CD8-positive, alpha-beta memory T cell (primary cell): ENCODE data around the gene TMIGD1. TPM values are rescaled to one million over a fixed set of nuclear protein-coding genes. Genes with fewer than 3 reads are reported as not detected.

Source experiments
- CTCF ChIA-PET: fragments of 350-600 bp; sonication (Branson Sonifier 250); formaldehyde crosslinking; loops from one replicate; lab custom pipeline; 2021; ENCODE audit warnings: antibody characterized with exemption; lab: Charles Lee
- POLR2A ChIA-PET: fragments of 350-600 bp; sonication (Branson Sonifier 250); formaldehyde crosslinking; loops from one replicate; lab custom pipeline; 2021; ENCODE audit warnings: antibody characterized with exemption; lab: Charles Lee
- DNase-seq, 5 donors: peaks; one replicate each; pipeline versions ENCODE4 v3.0.0 to v3.0.0-alpha.2; 2020 to 2022; ENCODE audit warnings: mixed read lengths in 1 of 5
- H3K27ac ChIP-seq: one replicate; pipeline ENCODE4 v1.7.0; 2013; ENCODE audit warnings: low read depth, mild to moderate bottlenecking, low read length, moderate library complexity
- H3K27me3 ChIP-seq: 2 replicates; pipeline ENCODE4 v1.7.0; 2013; ENCODE audit warnings: low read length, mild to moderate bottlenecking; ENCODE audit not compliant: insufficient read depth, poor library complexity, severe bottlenecking
- H3K36me3 ChIP-seq: 2 replicates; pipeline ENCODE4 v1.7.0; 2013; ENCODE audit warnings: mild to moderate bottlenecking, low read length, moderate library complexity; ENCODE audit not compliant: insufficient read depth
- H3K4me1 ChIP-seq: 2 replicates; pipeline ENCODE4 v1.7.0; 2013; ENCODE audit warnings: mild to moderate bottlenecking, low read length, moderate library complexity; ENCODE audit not compliant: insufficient read depth
- H3K4me3 ChIP-seq: 2 replicates; pipeline ENCODE4 v1.7.0; 2013; ENCODE audit warnings: mild to moderate bottlenecking, low read length
- H3K9me3 ChIP-seq: 2 replicates; pipeline ENCODE4 v1.7.0; 2013; ENCODE audit warnings: mild to moderate bottlenecking, low read length
- H3K27ac Mint-ChIP-seq, 8 donors: one replicate each; pipeline ENCODE4 v1.8.0; 2020 to 2021; ENCODE audit warnings: mixed read lengths in 8 of 8, mild to moderate bottlenecking in 6 of 8, inconsistent platforms in 3 of 8, moderate library complexity in 3 of 8
- H3K27me3 Mint-ChIP-seq, 2 donors: one replicate each; pipeline ENCODE4 v1.8.0; 2020 to 2021; ENCODE audit warnings: mixed read lengths in 2 of 2, mild to moderate bottlenecking in 1 of 2, moderate library complexity in 1 of 2
- H3K36me3 Mint-ChIP-seq, 3 donors: one replicate each; pipeline ENCODE4 v1.8.0; 2020 to 2021; ENCODE audit warnings: mixed read lengths in 3 of 3, inconsistent platforms in 1 of 3, mild to moderate bottlenecking in 1 of 3
- H3K4me1 Mint-ChIP-seq, 3 donors: one replicate each; pipeline ENCODE4 v1.8.0; 2020 to 2021; ENCODE audit warnings: mixed read lengths in 3 of 3, inconsistent platforms in 1 of 3, mild to moderate bottlenecking in 1 of 3
- H3K4me3 Mint-ChIP-seq, 7 donors: one replicate each; pipeline ENCODE4 v1.8.0; 2020 to 2021; ENCODE audit warnings: mixed read lengths in 7 of 7, mild to moderate bottlenecking in 6 of 7, moderate library complexity in 4 of 7, inconsistent platforms in 2 of 7
- H3K9me3 Mint-ChIP-seq, 5 donors: one replicate each; pipeline ENCODE4 v1.8.0; 2020 to 2022; ENCODE audit warnings: mixed read lengths in 5 of 5, mild to moderate bottlenecking in 3 of 5, moderate library complexity in 2 of 5, inconsistent platforms in 1 of 5
- polyA plus RNA-seq: library from polyadenylated mRNA; unstranded; fragments of 300-500 nt; fragmentation: Illumina TruSeq; gene quantifications from one replicate; pipeline ENCODE4 v1.2.3, GENCODE V29; 2021
- total RNA-seq, 2 experiments: library from RNA; stranded (reverse); gene quantifications; one replicate each; pipeline ENCODE4 v1.2.3, GENCODE V29; 2021

The TMIGD1 gene
- total and polyA plus RNA-seq, 3 experiments from 2014 or later, result not detected

- no peaks in the 10 kb centered on the region for H3K36me3 ChIP-seq
- no peak overlapping the region for H3K27ac ChIP-seq
- no peaks in the 10 kb centered on the region for H3K4me1 ChIP-seq
- no peaks in the 10 kb centered on the region for H3K27me3 ChIP-seq
- CTCF ChIA-PET, result interaction anchor here (1.8 kb wide), 1 partner anchor 25 kb away, joined by 7 read pairs; no protein-coding TSS in a partner anchor
- Mint-ChIP-seq H3K27me3 (peaks cover 0 to 3% of the 10 kb centered on the region in 2 donors), H3K4me3 (no peak overlapping the region), H3K4me1 (no peaks in the 10 kb centered on the region), H3K9me3 (no peaks in the 10 kb centered on the region), H3K27ac (peak overlapping the region in 1 of 8 donors; percentile 85), H3K36me3 (no peaks in the 10 kb centered on the region)
- no peak for DNase-seq
- no peaks in the 10 kb centered on the region for H3K9me3 ChIP-seq
- H3K4me3 ChIP-seq, result no peak overlapping the region
- POLR2A ChIA-PET, result no interaction called here
These were observed 24.3 kb downstream of the TMIGD1 start for GRCh38 chr17:30309591-30309990.

- Histone ChIP-seq H3K27me3 (no peaks in the 10 kb centered on the region), H3K9me3 (no peaks in the 10 kb centered on the region), H3K36me3 (no peaks in the 10 kb centered on the region), H3K4me3 (no peak overlapping the region), H3K27ac (no peak overlapping the region), H3K4me1 (no peaks in the 10 kb centered on the region)
- Mint-ChIP-seq H3K27me3 (peaks cover 0 to 3% of the 10 kb centered on the region in 2 donors), H3K9me3 (no peaks in the 10 kb centered on the region), H3K4me3 (no peak overlapping the region), H3K36me3 (no peaks in the 10 kb centered on the region), H3K4me1 (no peaks in the 10 kb centered on the region), H3K27ac (no peak overlapping the region)
- DNase-seq, result no peak
- ChIA-PET POLR2A (no interaction called here), CTCF (interaction anchor here (1.8 to 2.3 kb wide), 2 partner anchors 27 to 28 kb away, joined by 7 read pairs; no protein-coding TSS in a partner anchor)
These were observed 25.5 kb downstream of the TMIGD1 start for GRCh38 chr17:30308406-30308805.

GRCh38 chr17:30304778-30305177, 29.1 kb downstream of the TMIGD1 start:
- ChIA-PET CTCF (interaction anchor here (1.9 kb wide), 1 partner anchor 31 kb away, joined by 4 read pairs; no protein-coding TSS in a partner anchor), POLR2A (interaction anchor here (0.7 kb wide), 1 partner anchor 20 kb away, joined by 4 read pairs; no protein-coding TSS in a partner anchor)
- peaks cover 0 to 7% (median 2%) of the 10 kb centered on the region in 3 donors for H3K4me1 Mint-ChIP-seq

GRCh38 chr17:30302241-30302640, 31.6 kb downstream of the TMIGD1 start:
- Histone ChIP-seq H3K36me3 (no peaks in the 10 kb centered on the region), H3K4me3 (no peak overlapping the region), H3K27me3 (no peaks in the 10 kb centered on the region), H3K4me1 (no peaks in the 10 kb centered on the region), H3K9me3 (no peaks in the 10 kb centered on the region), H3K27ac (no peak overlapping the region)
- Mint-ChIP-seq H3K9me3 (peaks cover 0 to 3% (median 0%) of the 10 kb centered on the region in 5 donors), H3K4me3 (peak overlapping the region in 1 of 7 donors; percentile 11), H3K4me1 (peaks cover 0 to 11% (median 2%) of the 10 kb centered on the region in 3 donors), H3K27ac (no peak overlapping the region), H3K36me3 (no peaks in the 10 kb centered on the region), H3K27me3 (peaks cover 2 to 3% of the 10 kb centered on the region in 2 donors)
- ChIA-PET POLR2A (no interaction called here), CTCF (no interaction called here)
- no peak for DNase-seq

More at GRCh38 chr17:30304778-30305177, 29.1 kb downstream of the TMIGD1 start:
- H3K27me3 ChIP-seq, result no peaks in the 10 kb centered on the region
- Mint-ChIP-seq H3K4me3 (no peak overlapping the region), H3K27me3 (peaks cover 0 to 3% of the 10 kb centered on the region in 2 donors), H3K27ac (no peak overlapping the region), H3K9me3 (peaks cover 0 to 3% (median 0%) of the 10 kb centered on the region in 5 donors), H3K36me3 (no peaks in the 10 kb centered on the region)
- no peaks in the 10 kb centered on the region for H3K36me3 ChIP-seq
- no peak for DNase-seq
- H3K9me3 ChIP-seq, result no peaks in the 10 kb centered on the region
- H3K4me1 ChIP-seq, result no peaks in the 10 kb centered on the region
- no peak overlapping the region for H3K27ac ChIP-seq
- H3K4me3 ChIP-seq, result no peak overlapping the region

- H3K27me3 ChIP-seq, result no peaks in the 10 kb centered on the region
- H3K27ac ChIP-seq, result no peak overlapping the region
- Mint-ChIP-seq H3K27ac (peak overlapping the region in 2 of 8 donors; percentile 18 to 21), H3K4me1 (peaks cover 0 to 11% (median 2%) of the 10 kb centered on the region in 3 donors), H3K9me3 (peaks cover 0 to 3% (median 0%) of the 10 kb centered on the region in 5 donors), H3K27me3 (peaks cover 2% of the 10 kb centered on the region in 2 donors), H3K4me3 (no peak overlapping the region), H3K36me3 (no peaks in the 10 kb centered on the region)
- POLR2A ChIA-PET, result no interaction called here
- DNase-seq, result no peak
- H3K4me3 ChIP-seq, result no peak overlapping the region
- no peaks in the 10 kb centered on the region for H3K9me3 ChIP-seq
- CTCF ChIA-PET, result interaction anchor here (1.3 to 2.4 kb wide), 3 partner anchors 22 to 36 kb away, joined by 4 to 7 read pairs (median 4); no protein-coding TSS in a partner anchor
- no peaks in the 10 kb centered on the region for H3K36me3 ChIP-seq
- H3K4me1 ChIP-seq, result no peaks in the 10 kb centered on the region
These were observed 33.0 kb downstream of the TMIGD1 start for GRCh38 chr17:30300818-30301217.

- CTCF ChIA-PET, result interaction anchor here (1.2 to 2.4 kb wide), 3 partner anchors 24 to 42 kb away, joined by 4 to 7 read pairs (median 4); no protein-coding TSS in a partner anchor
- H3K36me3 Mint-ChIP-seq, result no peaks in the 10 kb centered on the region
- no peak for DNase-seq
- H3K9me3 ChIP-seq, result no peaks in the 10 kb centered on the region
- no peak overlapping the region for H3K27ac ChIP-seq
- H3K27me3 Mint-ChIP-seq, result peaks cover 0 to 2% of the 10 kb centered on the region in 2 donors
- H3K4me1 Mint-ChIP-seq, result peaks cover 0 to 11% (median 2%) of the 10 kb centered on the region in 3 donors
- no peak overlapping the region for H3K27ac Mint-ChIP-seq
- H3K4me1 ChIP-seq, result no peaks in the 10 kb centered on the region
- POLR2A ChIA-PET, result no interaction called here
- H3K9me3 Mint-ChIP-seq, result peaks cover 0 to 3% (median 0%) of the 10 kb centered on the region in 5 donors
- no peak overlapping the region for H3K4me3 ChIP-seq
- H3K4me3 Mint-ChIP-seq, result no peak overlapping the region
- H3K27me3 ChIP-seq, result no peaks in the 10 kb centered on the region
- H3K36me3 ChIP-seq, result no peaks in the 10 kb centered on the region
These were observed 34.9 kb downstream of the TMIGD1 start for GRCh38 chr17:30299000-30299399.

GRCh38 chr17:30297715-30298114, 36.1 kb downstream of the TMIGD1 start:
- CTCF ChIA-PET, result interaction anchor here (2.2 kb wide), 1 partner anchor 39 kb away, joined by 10 read pairs; no protein-coding TSS in a partner anchor
- no peak for DNase-seq

GRCh38 chr17:30296499-30297080, 37.3 kb downstream of the TMIGD1 start:
- CTCF ChIA-PET, result interaction anchor here (1.0 to 2.2 kb wide), 2 partner anchors 40 to 45 kb away, joined by 4 to 10 read pairs; no protein-coding TSS in a partner anchor

More at GRCh38 chr17:30297715-30298114, 36.1 kb downstream of the TMIGD1 start:
- Histone ChIP-seq H3K36me3 (no peaks in the 10 kb centered on the region), H3K4me3 (no peak overlapping the region), H3K9me3 (no peaks in the 10 kb centered on the region), H3K27ac (no peak overlapping the region), H3K27me3 (no peaks in the 10 kb centered on the region), H3K4me1 (no peaks in the 10 kb centered on the region)
- Mint-ChIP-seq H3K27ac (no peak overlapping the region), H3K27me3 (peaks cover 0 to 2% of the 10 kb centered on the region in 2 donors), H3K4me1 (peaks cover 0 to 11% (median 2%) of the 10 kb centered on the region in 3 donors), H3K9me3 (peaks cover 0 to 3% (median 0%) of the 10 kb centered on the region in 5 donors), H3K4me3 (peak overlapping the region in 1 of 7 donors; percentile 24), H3K36me3 (no peaks in the 10 kb centered on the region)
- POLR2A ChIA-PET, result no interaction called here

More at GRCh38 chr17:30296499-30297080, 37.3 kb downstream of the TMIGD1 start:
- Mint-ChIP-seq H3K27me3 (peaks cover 0 to 2% of the 10 kb centered on the region in 2 donors), H3K9me3 (peaks cover 0 to 3% (median 0%) of the 10 kb centered on the region in 5 donors), H3K4me3 (no peak overlapping the region), H3K36me3 (no peaks in the 10 kb centered on the region), H3K4me1 (peaks cover 0 to 17% (median 3%) of the 10 kb centered on the region in 3 donors), H3K27ac (no peak overlapping the region)
- no peak overlapping the region for H3K4me3 ChIP-seq
- H3K27me3 ChIP-seq, result no peaks in the 10 kb centered on the region
- no peak overlapping the region for H3K27ac ChIP-seq
- DNase-seq, result no peak
- H3K4me1 ChIP-seq, result peaks cover 5% of the 10 kb centered on the region
- H3K9me3 ChIP-seq, result no peaks in the 10 kb centered on the region
- POLR2A ChIA-PET, result no interaction called here
- H3K36me3 ChIP-seq, result no peaks in the 10 kb centered on the region
